Globus pallidus (tissue), 1 donor: ENCODE results near the gene IGF2BP3.

ENCODE experiments used
- DNase-seq: peaks from one replicate; pipeline ENCODE4 v3.0.0-alpha.2; 2015; ENCODE audit warnings: low spot score

IGF2BP3 gene

DNA sequence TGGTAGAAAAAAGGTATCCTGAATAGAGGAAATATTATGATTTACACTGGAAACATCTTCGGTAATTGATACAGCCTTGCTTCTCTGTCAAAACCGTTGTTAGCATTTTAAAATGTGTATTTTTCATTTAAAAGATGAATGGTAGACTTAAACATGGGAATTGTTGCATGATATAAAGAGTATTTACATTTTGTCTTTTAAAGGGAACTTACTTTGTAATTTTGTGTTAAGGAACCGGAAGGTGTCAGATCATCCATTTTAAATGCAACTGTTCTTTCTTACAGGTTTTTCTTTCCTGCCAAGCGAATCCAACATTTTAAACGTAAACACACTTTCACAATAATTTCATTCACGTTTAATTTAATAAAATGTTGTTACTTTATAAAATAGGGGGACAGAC is 1.8 kb upstream of the IGF2BP3 start:
- no peak for DNase-seq

DNA sequence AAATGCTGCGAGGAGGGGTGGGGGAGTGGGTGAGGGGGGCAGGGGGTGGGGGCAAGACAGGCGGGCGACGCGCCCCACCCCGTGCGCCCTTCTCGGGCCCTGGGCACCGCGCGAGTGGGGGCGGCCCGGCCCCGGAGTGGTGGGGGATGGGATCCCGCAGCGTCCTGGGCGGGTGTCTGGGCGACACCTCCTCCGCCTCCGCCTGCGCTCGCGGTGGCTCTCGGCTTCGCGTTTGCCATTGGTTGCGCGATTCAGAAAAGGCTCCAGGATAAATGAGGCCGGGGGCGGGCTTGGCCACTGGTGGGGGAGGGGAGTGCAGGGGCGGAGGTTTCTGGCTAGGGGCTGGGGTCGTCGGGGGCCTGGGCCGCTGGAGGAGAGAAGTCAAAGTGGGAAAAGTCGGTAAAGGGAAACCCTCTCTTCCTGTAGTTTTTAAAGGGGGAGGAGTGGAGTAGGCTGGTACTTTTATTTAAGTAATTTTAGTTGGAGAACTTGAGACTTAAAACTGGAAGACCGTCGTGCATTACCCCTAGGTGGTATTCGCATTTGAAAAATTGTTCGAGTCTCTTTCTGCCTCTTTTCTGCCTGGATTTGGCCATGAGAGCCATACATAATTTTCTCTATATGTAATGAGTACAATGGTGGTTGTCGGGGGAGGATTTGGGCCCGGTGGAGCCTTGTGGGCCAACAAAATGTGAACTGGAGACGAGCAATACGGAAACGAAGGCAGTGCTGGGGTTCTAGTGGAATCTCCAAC is 992 bp upstream of the IGF2BP3 start:
- no peak for DNase-seq

GRCh38 chr7:23469961-23470250 is 385 bp downstream of the IGF2BP3 start:
- no peak for DNase-seq

GRCh38 chr7:23469150-23469960 is 936 bp downstream of the IGF2BP3 start:
- DNase-seq, result no peak

GRCh38 chr7:23468526-23469149 is 1.7 kb downstream of the IGF2BP3 start:
- DNase-seq, result no peak

DNA sequence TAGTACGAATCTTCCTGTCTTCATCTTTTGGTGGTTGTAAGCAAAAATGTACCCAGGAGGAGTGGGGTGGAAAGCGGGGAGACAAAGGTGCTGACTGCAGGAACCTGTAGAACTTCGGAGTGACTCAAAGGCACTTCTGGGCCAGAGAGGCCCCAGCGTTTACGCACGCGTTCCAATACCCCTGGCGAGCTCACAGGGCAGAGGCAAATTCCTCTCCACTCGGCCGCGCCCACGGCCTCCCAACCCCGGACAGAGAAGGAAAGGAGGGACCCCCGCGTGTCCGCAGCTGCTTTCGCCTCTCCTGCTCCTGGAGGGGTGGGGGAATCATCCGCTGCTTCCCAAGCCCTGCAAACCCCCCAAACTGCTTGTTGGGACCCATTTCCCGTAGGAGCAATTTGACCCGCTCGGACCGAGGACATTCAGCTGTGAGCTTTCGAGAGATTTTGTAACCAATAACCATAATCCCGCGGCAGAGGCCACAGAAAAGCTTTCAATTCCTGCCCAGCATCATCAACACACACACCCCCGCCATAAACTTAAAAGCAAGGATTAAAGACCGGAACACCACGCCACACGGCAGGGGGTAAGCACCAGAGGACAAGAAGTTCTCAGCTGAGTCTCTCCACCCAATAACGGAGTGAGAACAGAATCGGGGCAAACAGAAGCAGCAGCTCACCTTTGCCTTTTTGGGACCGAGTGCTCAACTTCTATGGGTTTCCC is 2.3 kb downstream of the IGF2BP3 start:
- DNase-seq, result no peak

GRCh38 chr7:23467291-23467805 is 2.9 kb downstream of the IGF2BP3 start:
- DNase-seq, result no peak

GRCh38 chr7:23462846-23463245 is 7.4 kb downstream of the IGF2BP3 start:
- no peak for DNase-seq

DNA sequence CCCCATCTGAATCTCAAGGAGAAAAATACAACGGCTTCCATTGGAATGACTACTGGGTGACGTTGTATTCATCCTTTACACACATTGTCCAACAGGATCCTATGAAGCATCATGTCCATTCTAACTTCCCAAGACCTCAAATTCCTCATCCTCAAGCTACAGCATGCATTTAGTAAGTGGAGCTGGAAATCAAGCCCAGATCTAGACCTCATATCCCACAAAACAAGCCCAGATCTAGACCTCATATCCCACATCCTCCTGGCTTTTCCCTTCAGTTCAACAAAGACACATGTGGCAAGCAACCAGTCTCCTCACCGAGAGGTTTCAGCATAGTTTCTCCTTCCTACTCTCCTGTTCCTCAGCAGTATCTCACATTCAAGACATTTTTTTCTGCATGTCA is 12.2 kb downstream of the IGF2BP3 start:
- no peak for DNase-seq

- DNase-seq, result no peak
These were observed 14.2 kb downstream of the IGF2BP3 start for GRCh38 chr7:23456093-23456492.

DNA sequence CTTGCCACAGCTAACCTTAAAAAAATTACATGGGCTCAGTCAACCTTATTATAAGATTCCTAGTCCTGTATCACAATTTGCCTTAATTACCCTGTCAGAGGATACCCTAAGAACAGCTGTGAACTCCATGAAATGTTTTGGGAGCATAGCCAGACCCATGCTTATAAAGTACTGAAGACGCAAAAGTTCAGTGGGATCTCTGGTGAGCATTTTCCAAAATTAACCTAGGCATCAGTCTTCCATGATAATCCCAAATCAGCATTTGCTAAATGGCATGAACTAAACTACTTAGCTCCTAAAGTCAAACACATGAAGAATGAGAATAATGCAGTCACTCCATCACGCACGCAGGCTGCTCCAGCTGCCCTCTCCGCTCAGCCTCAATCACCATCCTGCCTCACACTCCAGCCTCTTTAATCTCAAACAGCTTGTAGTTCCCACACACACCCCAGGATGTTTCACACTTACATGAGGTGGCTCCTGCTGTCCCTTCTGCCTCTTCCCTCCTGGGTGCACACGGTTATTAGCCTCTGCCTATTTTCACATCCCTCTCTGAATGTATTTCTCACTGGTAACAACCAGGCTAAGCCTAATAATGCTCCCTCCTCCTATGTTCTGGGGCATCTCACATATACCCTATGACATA is 15.3 kb downstream of the IGF2BP3 start:
- DNase-seq, result no peak

DNA sequence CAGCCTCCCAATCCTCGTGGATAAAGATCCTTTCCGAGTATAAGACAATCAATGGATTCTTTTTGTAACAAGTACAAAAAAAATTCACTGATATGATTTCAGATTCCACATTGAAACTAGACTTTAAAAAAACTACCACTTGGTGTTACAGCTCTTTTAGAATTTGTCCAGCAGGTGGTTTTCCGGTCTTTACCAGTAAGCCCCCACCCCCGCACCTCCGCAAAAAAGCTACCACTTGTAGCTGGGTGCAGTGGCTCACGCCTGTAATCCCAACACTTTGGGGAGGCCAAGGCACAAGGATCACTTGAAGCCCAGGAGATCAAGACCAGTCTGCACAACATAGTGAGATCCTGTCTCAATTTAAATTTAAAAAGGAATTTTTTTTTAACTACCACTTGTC is 19.8 kb downstream of the IGF2BP3 start:
- no peak for DNase-seq

- DNase-seq, result no peak
These were observed 20.4 kb downstream of the IGF2BP3 start for GRCh38 chr7:23449941-23450340.

DNA sequence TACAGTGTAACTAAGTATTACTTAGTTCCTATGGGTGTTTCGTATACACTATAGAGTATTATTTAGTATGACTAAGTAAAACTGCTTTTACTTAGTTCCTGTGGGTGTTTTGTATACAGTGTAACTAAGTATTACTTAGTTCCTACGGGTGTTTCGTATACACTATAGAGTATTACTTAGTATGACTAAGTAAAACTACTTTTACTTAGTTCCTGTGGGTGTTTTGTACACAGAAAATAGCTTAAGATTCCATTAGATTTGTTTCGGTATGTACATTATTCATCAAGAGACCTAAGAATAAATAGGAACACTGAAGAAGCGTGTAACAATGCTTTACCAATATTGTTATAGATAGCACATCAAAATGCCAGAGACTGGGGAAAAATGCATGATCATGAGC is 25.0 kb downstream of the IGF2BP3 start:
- no peak for DNase-seq

DNA sequence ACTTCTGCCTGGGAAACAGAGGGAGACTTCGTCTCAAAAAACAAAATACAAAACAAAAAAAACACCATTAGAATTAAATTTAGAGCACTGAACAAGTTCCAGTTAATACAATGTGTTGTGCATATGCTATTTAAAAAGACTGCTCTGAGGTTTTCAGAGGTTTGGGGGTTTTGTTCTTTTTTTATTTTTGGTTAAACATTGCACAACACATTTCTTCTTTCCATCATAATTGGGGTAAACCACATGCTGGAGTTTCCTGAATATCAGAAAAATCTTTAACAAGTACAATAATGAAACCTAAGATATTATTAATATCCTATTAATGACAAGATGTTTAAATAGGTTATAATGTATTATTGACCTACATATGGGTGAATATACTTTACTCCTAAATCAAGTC is 26.3 kb downstream of the IGF2BP3 start:
- no peak for DNase-seq

DNA sequence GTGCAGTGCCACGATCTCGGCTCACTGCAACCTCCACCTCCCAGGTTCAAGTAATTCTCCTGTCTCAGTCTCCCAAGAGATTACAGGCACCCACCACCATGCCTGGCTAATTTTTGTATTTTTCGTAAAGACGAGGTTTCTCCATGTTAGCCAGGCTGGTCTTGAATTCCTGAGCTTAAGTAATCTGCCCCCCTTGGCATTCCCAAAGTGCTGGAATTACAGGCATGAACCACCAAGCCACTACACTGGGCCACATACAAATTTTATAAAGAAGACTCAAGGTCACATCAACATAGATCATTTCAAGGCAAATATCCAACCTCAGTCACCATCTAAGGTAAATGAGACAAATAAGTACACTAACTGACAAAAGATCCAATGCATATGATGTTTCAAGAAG is 32.1 kb downstream of the IGF2BP3 start:
- DNase-seq, result no peak

GRCh38 chr7:23434147-23434917 is 36.0 kb downstream of the IGF2BP3 start:
- no peak for DNase-seq

- no peak for DNase-seq
These were observed 38.5 kb downstream of the IGF2BP3 start for GRCh38 chr7:23431702-23432199.

GRCh38 chr7:23430893-23431259 is 39.4 kb downstream of the IGF2BP3 start:
- no peak for DNase-seq

- DNase-seq, result no peak
These were observed 43.4 kb downstream of the IGF2BP3 start for GRCh38 chr7:23426876-23427275.

- no peak for DNase-seq
These were observed 47.4 kb downstream of the IGF2BP3 start for GRCh38 chr7:23422909-23423308.
